GM18526 (cell line): Measurements from ENCODE around the gene SHCBP1.

Source experiments
- POLR2A ChIP-seq: IDR thresholded peaks from 3 replicates; pipeline ENCODE4 v1.6.1; 2011; ENCODE audit not compliant: insufficient read length; ENCODE audit errors: extremely low read depth

SHCBP1 gene

DNA sequence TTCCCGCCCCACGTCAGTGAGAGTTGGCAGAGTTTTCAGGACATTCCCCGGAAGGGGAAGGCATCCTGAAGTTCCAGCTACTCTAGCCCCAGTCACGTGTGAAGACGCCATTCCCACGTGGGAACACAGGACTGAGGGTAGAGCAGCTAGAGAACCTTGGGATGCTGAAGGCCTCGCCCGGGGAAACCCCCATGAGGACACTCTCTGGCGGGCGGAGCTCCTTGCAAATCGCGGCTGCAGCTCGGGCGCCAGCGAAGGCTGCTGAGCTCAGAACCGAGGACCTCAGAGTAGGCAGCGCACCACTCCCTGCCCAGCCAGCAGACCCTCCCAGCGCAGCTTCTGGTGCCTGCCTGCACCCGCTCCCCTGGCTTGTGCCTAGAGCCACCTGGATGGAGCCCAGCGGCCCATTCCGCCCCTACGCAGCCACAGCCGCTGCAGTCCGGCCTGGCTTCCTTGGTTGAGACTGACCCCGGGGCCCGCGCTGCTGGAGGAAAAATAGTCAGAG, 51.9 kb downstream of the SHCBP1 start:
- no peak for TF ChIP-seq POLR2A

DNA sequence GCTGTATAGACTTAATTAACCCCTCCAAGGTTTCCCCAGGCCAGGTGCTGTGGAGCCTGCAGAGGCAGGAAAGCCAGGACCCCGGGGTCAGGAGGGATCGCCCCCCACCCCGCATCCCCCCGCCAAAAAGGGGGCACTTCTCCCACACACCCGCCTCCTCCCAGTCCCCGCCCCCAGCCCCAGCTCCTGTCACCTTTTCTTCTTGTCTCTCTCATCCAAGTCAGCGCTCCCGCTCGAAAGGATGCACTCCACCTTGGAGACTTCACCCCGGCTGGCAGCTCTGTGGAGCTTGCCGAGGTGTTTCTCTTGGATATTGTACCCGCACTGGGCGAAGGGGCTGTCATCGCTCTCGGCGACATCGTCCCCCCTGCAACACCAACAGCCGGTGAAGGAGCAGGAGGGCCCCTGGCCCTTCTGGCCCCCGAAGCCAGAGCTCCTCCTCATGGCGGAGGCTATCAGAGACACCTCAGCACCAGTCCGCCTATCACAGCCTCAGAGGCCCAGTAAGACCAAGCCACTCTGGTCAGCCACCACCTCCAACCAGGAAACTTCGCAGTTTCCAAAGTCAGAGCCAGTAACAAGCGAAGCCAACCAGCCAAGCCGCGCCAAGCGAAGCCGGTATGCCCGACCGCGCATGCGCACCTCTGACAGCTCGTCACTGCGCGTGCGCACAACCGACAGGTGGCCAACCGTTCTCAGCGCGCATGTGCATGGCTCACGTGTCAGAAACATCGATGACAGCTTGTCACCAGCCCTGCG, 52.5 kb downstream of the SHCBP1 start:
- no peak for TF ChIP-seq POLR2A

DNA sequence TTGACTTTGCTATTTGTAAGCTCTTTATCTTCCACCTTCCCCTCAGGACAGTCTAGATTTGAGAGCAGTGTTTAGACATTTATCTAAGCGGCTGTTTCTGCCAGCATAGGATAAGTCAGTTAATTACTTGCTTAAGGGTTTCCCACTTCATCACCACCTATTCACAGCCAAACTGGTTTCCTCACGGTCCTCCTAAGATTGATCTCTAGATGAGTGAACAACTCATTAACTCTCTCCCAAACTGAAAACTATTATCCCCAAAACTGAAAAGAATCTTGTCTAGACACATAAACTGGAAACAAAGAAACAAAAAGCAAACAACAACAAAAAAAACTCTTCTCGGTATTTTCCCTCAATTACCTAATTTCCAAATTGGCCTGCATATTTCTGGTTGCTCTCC, 58.2 kb downstream of the SHCBP1 start:
- TF ChIP-seq POLR2A = no peak

DNA sequence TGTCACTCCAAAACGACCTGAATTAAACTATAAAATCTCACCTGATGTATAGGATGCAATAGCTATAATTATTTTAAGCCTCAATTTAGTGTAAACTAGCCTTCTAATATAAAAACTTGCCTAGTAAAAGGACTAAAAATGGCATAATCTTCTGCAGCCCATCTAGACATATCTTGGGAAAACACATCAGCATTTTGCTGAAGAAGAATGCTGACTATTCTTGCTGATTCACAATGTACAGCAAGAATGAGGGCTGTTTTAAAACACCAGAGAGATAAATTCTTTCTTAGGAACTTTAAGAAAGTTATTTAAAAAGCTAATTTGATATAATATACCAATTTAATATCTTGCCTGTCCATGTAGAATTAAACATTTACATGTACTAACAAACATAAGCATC, 63.2 kb downstream of the SHCBP1 start:
- no peak for TF ChIP-seq POLR2A

DNA sequence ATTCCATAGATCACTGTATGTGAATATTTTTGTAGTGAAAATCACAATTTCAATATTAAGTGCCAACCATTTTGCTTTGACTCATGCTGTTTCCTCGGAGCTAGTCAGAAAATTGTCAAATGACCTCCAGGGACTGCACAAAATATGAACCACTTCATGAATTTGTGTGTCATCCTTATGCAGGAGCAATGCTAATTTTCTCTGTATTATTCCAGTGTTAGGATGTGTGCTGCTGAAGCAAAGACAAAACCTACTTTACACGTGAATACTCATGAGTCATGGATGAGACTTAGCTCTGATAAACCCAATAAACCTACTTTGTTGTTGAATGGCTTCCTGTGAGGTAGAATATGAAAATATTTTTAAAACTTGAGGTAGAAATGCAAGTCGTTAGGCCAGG, 65.2 kb downstream of the SHCBP1 start:
- TF ChIP-seq POLR2A = no peak

DNA sequence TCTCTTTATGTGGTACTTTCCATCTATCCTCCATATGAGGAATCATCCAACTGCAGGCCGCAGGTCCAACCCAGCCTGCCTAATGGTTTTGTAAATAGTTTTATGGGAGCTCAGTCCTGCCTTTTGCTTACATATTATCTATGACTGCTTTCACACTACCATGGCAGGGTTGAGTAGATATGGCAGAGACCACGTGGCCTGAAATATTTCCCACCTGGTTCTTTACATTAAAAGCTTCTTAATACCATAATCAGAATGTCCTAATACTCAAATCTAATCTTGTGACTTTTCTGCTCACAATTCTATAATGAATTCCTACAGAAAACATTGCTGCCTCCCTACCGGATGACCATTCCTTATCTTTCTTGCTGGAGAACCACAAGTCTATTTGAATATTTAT, 71.7 kb downstream of the SHCBP1 start:
- TF ChIP-seq POLR2A = no peak
